Tibial artery (tissue), 4 donors: Measurements from ENCODE around the gene VSIG8.

Experiments
- DNase-seq, 2 donors: peaks; one replicate each; pipeline ENCODE4 v3.0.0-alpha.2; 2019
- H3K27ac ChIP-seq, 2 donors: fragments of 200-600 bp; sonication (generic) in 1 of 2; 1 replicate in 1 of 2; 2 replicates in 1 of 2; pipeline ENCODE4 v1.5.1; 2018 to 2019; ENCODE audit warnings: mild to moderate bottlenecking in 1 of 2
- H3K27me3 ChIP-seq, 2 donors: fragments of 200-600 bp; sonication (generic) in 1 of 2; one replicate each; pipeline versions ENCODE4 v1.5.1 to v1.6.0; 2016 to 2019
- H3K36me3 ChIP-seq, 3 donors: fragments of 200-600 bp; sonication (generic) in 2 of 3; one replicate each; pipeline ENCODE4 v1.5.1; 2016 to 2019; ENCODE audit warnings: mild to moderate bottlenecking in 2 of 3
- H3K4me1 ChIP-seq, 4 donors: fragments of 200-600 bp; sonication (generic) in 2 of 4; 1 replicate in 3 of 4; 2 replicates in 1 of 4; pipeline ENCODE4 v1.5.1; 2016 to 2019
- H3K4me3 ChIP-seq, 2 donors: fragments of 200-600 bp; sonication (generic) in 1 of 2; 1 replicate in 1 of 2; 2 replicates in 1 of 2; pipeline ENCODE4 v1.5.1; 2018 to 2019; ENCODE audit warnings: mild to moderate bottlenecking in 2 of 2
- H3K9me3 ChIP-seq, 3 donors: fragments of 200-600 bp; sonication (generic) in 1 of 3; one replicate each; pipeline ENCODE4 v1.5.1; 2016 to 2019
- CTCF ChIP-seq, 2 experiments: fragments of 200-600 bp in 1 of 2; fragments of 450-650 bp in 1 of 2; IDR thresholded peaks; one replicate each; pipeline ENCODE4 v1.5.1; 2017 to 2019; ENCODE audit warnings: antibody characterized with exemption in 2 of 2, mild to moderate bottlenecking in 1 of 2, moderate library complexity in 1 of 2
- intact Hi-C: fragments of 100-400 bp; cut with DNase I; formaldehyde crosslinking; loops from one replicate; pipeline ENCODE4 v1.15.0; 2023; ENCODE audit warnings: low total_unique reads

The VSIG8 gene

DNA sequence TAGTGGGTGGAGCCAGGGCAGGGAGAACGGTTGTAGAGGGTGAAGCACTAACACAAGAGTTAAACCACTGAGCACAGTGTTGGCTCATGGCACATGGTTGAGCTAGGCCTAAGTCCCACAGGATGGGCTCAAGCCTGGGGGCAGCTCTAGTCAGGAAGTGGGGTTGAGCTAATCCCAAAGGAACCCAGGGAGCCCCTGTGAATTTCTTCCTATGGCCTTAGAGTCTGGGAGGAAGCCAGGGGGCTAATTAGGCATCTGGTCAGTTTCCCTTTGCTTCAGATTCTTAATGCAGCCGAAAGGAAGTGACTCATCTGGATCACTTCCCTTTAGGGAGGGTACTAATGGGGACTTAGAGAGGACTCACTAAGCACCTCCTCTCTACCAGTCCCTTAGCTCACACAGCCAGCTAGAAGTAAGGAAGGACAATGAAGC is 27.4 kb upstream of the VSIG8 start:
- H3K4me1 ChIP-seq = peaks cover 0 to 11% (median 4%) of the 10 kb centered on the region in 4 donors
- no peaks in the 10 kb centered on the region for H3K9me3 ChIP-seq
- intact Hi-C loops = loop anchor here (5.0 kb wide), 2 partner anchors 93 to 108 kb away; partner anchors contain the start of gene DUSP23
- H3K4me3 ChIP-seq = no peak overlapping the region
- no peaks in the 10 kb centered on the region for H3K36me3 ChIP-seq
- DNase-seq = peak in 1 of 2 donors; percentile 29
- no peak for TF ChIP-seq CTCF (IDR thresholded peaks at IDR 0.05)
- H3K27ac ChIP-seq = peak overlapping the region in 1 of 2 donors; percentile 17
- no peaks in the 10 kb centered on the region for H3K27me3 ChIP-seq

DNA sequence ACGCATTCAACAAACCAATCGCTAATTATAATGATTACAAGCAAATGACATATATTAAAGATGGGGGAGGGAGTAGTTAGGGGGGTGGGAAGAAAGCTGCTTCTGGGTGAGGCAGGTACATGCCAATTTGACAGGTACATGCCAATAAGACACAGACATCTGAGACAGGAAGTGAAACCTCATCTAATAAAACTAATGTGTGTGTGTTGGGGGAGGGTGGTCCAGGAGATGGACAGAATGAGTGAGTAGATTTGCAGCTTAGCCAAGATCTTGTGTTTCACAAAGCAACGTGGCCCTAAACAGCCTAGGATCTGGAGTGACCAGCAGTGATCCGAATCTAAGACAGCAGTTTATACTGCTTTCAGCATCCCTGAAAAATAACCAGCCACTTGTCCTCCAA is 26.7 kb upstream of the VSIG8 start:
- intact Hi-C loops = no loop called here
- Histone ChIP-seq H3K4me1 (peaks cover 0 to 11% (median 4%) of the 10 kb centered on the region in 4 donors), H3K4me3 (no peak overlapping the region), H3K36me3 (no peaks in the 10 kb centered on the region), H3K9me3 (no peaks in the 10 kb centered on the region), H3K27ac (peak overlapping the region in 1 of 2 donors; percentile 17), H3K27me3 (no peaks in the 10 kb centered on the region)
- TF ChIP-seq CTCF (IDR thresholded peaks at IDR 0.05) = no peak
- no peak for DNase-seq

- Histone ChIP-seq H3K27ac (no peak overlapping the region), H3K4me1 (no peaks in the 10 kb centered on the region), H3K27me3 (no peaks in the 10 kb centered on the region), H3K4me3 (no peak overlapping the region), H3K9me3 (no peaks in the 10 kb centered on the region), H3K36me3 (no peaks in the 10 kb centered on the region)
- no peak for DNase-seq
- no peak for TF ChIP-seq CTCF (IDR thresholded peaks at IDR 0.05)
- intact Hi-C loops = no loop called here
Measured at GRCh38 chr1:159884296-159884695, 21.8 kb upstream of the VSIG8 start.

GRCh38 chr1:159883134-159883533 is 20.7 kb upstream of the VSIG8 start:
- no peaks in the 10 kb centered on the region for H3K4me1 ChIP-seq
- no peak overlapping the region for H3K4me3 ChIP-seq
- no peaks in the 10 kb centered on the region for H3K27me3 ChIP-seq
- no peak for DNase-seq
- TF ChIP-seq CTCF (IDR thresholded peaks at IDR 0.05) = no peak
- no peaks in the 10 kb centered on the region for H3K36me3 ChIP-seq
- no peaks in the 10 kb centered on the region for H3K9me3 ChIP-seq
- no peak overlapping the region for H3K27ac ChIP-seq
- intact Hi-C loops = no loop called here

- no peaks in the 10 kb centered on the region for H3K9me3 ChIP-seq
- intact Hi-C loops = no loop called here
- H3K4me1 ChIP-seq = no peaks in the 10 kb centered on the region
- H3K27me3 ChIP-seq = no peaks in the 10 kb centered on the region
- no peak overlapping the region for H3K4me3 ChIP-seq
- DNase-seq = no peak
- no peak for TF ChIP-seq CTCF (IDR thresholded peaks at IDR 0.05)
- no peak overlapping the region for H3K27ac ChIP-seq
- no peaks in the 10 kb centered on the region for H3K36me3 ChIP-seq
Measured at GRCh38 chr1:159882527-159882862, 20.0 kb upstream of the VSIG8 start.
